WTC11 (cell line): ENCODE measurements around the gene SFMBT1. TPM values are rescaled to one million over a fixed set of nuclear protein-coding genes. Genes with fewer than 3 reads are reported as not detected.

Experiments
- ATAC-seq: fragments of 200-7000 bp; cut with Tn5 transposase; 2 replicates; pipeline ENCODE4 v1.10.0; 2021; ENCODE audit warnings: mild to moderate bottlenecking, moderate library complexity
- CTCF ChIA-PET: fragments of 300-600 bp; sonication (Branson Sonifier 250); formaldehyde crosslinking; loops from one replicate; lab custom pipeline; 2021; ENCODE audit warnings: antibody characterized with exemption; lab: Charles Lee
- POLR2A ChIA-PET: fragments of 350-600 bp; sonication (Branson Sonifier 250); formaldehyde crosslinking; loops from one replicate; lab custom pipeline; 2021; ENCODE audit warnings: antibody characterized with exemption; lab: Charles Lee
- DNase-seq: peaks from one replicate; pipeline ENCODE4 v3.0.0; 2021; ENCODE audit warnings: low spot score
- H3K27ac Mint-ChIP-seq: 2 replicates; pipeline ENCODE4 v1.8.0; 2021; ENCODE audit warnings: mixed read lengths
- H3K27me3 Mint-ChIP-seq: 2 replicates; pipeline ENCODE4 v1.8.0; 2021; ENCODE audit warnings: low read depth, mild to moderate bottlenecking, moderate library complexity, mixed read lengths
- H3K36me3 Mint-ChIP-seq: 2 replicates; pipeline ENCODE4 v1.8.0; 2021; ENCODE audit warnings: mixed read lengths
- H3K4me1 Mint-ChIP-seq: 2 replicates; pipeline ENCODE4 v1.8.0; 2022; ENCODE audit warnings: mixed read lengths
- H3K4me3 Mint-ChIP-seq: 2 replicates; pipeline ENCODE4 v1.8.0; 2021; ENCODE audit warnings: mild to moderate bottlenecking, moderate library complexity, mixed read lengths
- H3K9me3 Mint-ChIP-seq: 2 replicates; pipeline ENCODE4 v1.8.0; 2021; ENCODE audit warnings: mixed read lengths
- CREB1 ChIP-seq: sonication (generic); formaldehyde crosslinking; IDR thresholded peaks from 2 replicates; pipeline ENCODE4 v1.8.0; 2023; ENCODE audit warnings: mild to moderate bottlenecking, missing genetic modification reagents
- E2F4 ChIP-seq: sonication (generic); formaldehyde crosslinking; IDR thresholded peaks from 2 replicates; pipeline ENCODE4 v1.8.1; 2022; ENCODE audit warnings: low read depth, mild to moderate bottlenecking, moderate library complexity, missing genetic modification reagents, borderline replicate concordance
- ELF4 ChIP-seq: sonication (generic); formaldehyde crosslinking; IDR thresholded peaks from 2 replicates; pipeline ENCODE4 v1.8.1; 2022; ENCODE audit warnings: low read depth, mild to moderate bottlenecking, moderate library complexity, missing genetic modification reagents
- ESRRA ChIP-seq: sonication (generic); formaldehyde crosslinking; IDR thresholded peaks from 2 replicates; pipeline ENCODE4 v1.8.1; 2022; ENCODE audit warnings: mild to moderate bottlenecking, missing genetic modification reagents, borderline replicate concordance
- ETV6 ChIP-seq: sonication (generic); formaldehyde crosslinking; IDR thresholded peaks from 2 replicates; pipeline ENCODE4 v1.8.1; 2022; ENCODE audit warnings: mild to moderate bottlenecking, missing genetic modification reagents
- GTF2I ChIP-seq: fragments of 250-450 bp; sonication (Bioruptor Pico); conservative IDR thresholded peaks from 2 replicates; pipeline ENCODE4 v1.4.0; 2021; ENCODE audit warnings: mild to moderate bottlenecking
- JUN ChIP-seq: sonication (generic); formaldehyde crosslinking; IDR thresholded peaks from 2 replicates; pipeline ENCODE4 v1.8.0; 2023; ENCODE audit warnings: mild to moderate bottlenecking, missing genetic modification reagents
- KAT7 ChIP-seq: sonication (generic); formaldehyde crosslinking; IDR thresholded peaks from 2 replicates; pipeline ENCODE4 v1.8.1; 2023; ENCODE audit warnings: missing genetic modification reagents, mild to moderate bottlenecking, borderline replicate concordance
- NFYB ChIP-seq: sonication (generic); formaldehyde crosslinking; conservative IDR thresholded peaks from 2 replicates; pipeline ENCODE4 v1.8.0; 2022; ENCODE audit warnings: low read depth, missing genetic modification reagents
- NR1H2 ChIP-seq: sonication (generic); formaldehyde crosslinking; IDR thresholded peaks from 2 replicates; pipeline ENCODE4 v1.9.0; 2021; ENCODE audit warnings: mild to moderate bottlenecking, moderate library complexity, missing genetic modification reagents
- RELA ChIP-seq: sonication (generic); formaldehyde crosslinking; IDR thresholded peaks from 2 replicates; pipeline ENCODE4 v1.8.1; 2022; ENCODE audit warnings: missing genetic modification reagents, mild to moderate bottlenecking, borderline replicate concordance
- SMAD4 ChIP-seq: sonication (generic); formaldehyde crosslinking; IDR thresholded peaks from 2 replicates; pipeline ENCODE4 v1.8.0; 2022; ENCODE audit warnings: mild to moderate bottlenecking, missing genetic modification reagents
- SOX15 ChIP-seq: fragments of 250-450 bp; sonication (Bioruptor Pico); IDR thresholded peaks from 2 replicates; pipeline ENCODE4 v1.9.0; 2021; ENCODE audit warnings: mild to moderate bottlenecking
- SP1 ChIP-seq: sonication (generic); formaldehyde crosslinking; conservative IDR thresholded peaks from 2 replicates; pipeline ENCODE4 v1.8.1; 2022; ENCODE audit warnings: missing genetic modification reagents
- TCF7 ChIP-seq: sonication (generic); formaldehyde crosslinking; IDR thresholded peaks from 2 replicates; pipeline ENCODE4 v1.8.0; 2022; ENCODE audit warnings: mild to moderate bottlenecking, low read depth, missing genetic modification reagents, moderate library complexity
- TP53 ChIP-seq: sonication (generic); formaldehyde crosslinking; IDR thresholded peaks from 2 replicates; pipeline ENCODE4 v1.8.1; 2023; ENCODE audit warnings: mild to moderate bottlenecking, missing genetic modification reagents
- ZBTB21 ChIP-seq: sonication (generic); formaldehyde crosslinking; IDR thresholded peaks from 2 replicates; pipeline ENCODE4 v1.8.1; 2023; ENCODE audit warnings: mild to moderate bottlenecking, missing genetic modification reagents, borderline replicate concordance
- ZNF263 ChIP-seq: sonication (generic); formaldehyde crosslinking; IDR thresholded peaks from 2 replicates; pipeline ENCODE4 v1.8.1; 2022; ENCODE audit warnings: low read depth, mild to moderate bottlenecking, moderate library complexity, missing genetic modification reagents
- ZNF317 ChIP-seq: sonication (generic); formaldehyde crosslinking; IDR thresholded peaks from 2 replicates; pipeline ENCODE4 v1.8.1; 2023; ENCODE audit warnings: low read depth, mild to moderate bottlenecking, moderate library complexity, missing genetic modification reagents, borderline replicate concordance
- ZNF423 ChIP-seq: fragments of 250-450 bp; sonication (Bioruptor Pico); IDR thresholded peaks from 2 replicates; pipeline ENCODE4 v2.1.2; 2022; ENCODE audit warnings: mild to moderate bottlenecking, moderate library complexity
- total RNA-seq: library from RNA; stranded (reverse); gene quantifications from 3 replicates; pipeline ENCODE4 v1.2.3, GENCODE V29; 2021
- TF ChIP-seq, protein P1 (sequence below): sonication (generic); formaldehyde crosslinking; IDR thresholded peaks from 2 replicates; pipeline ENCODE4 v1.8.0; 2022; ENCODE audit warnings: mild to moderate bottlenecking, missing genetic modification reagents
- TF ChIP-seq, protein P2 (sequence below): sonication (generic); formaldehyde crosslinking; IDR thresholded peaks from 2 replicates; pipeline ENCODE4 v1.8.1; 2023; ENCODE audit warnings: mild to moderate bottlenecking, missing genetic modification reagents, moderate library complexity
- TF ChIP-seq, protein P3 (sequence below): fragments of 250-450 bp; sonication (Bioruptor Pico); IDR thresholded peaks from 2 replicates; pipeline ENCODE4 v1.8.0; 2021; ENCODE audit warnings: mild to moderate bottlenecking
- TF ChIP-seq, protein P4 (sequence below): fragments of 250-450 bp; sonication (Bioruptor Pico); IDR thresholded peaks from 2 replicates; pipeline ENCODE4 v1.9.0; 2021; ENCODE audit warnings: mild to moderate bottlenecking, borderline replicate concordance

Gene SFMBT1
- total RNA-seq, 1 experiment from 2014 or later: 20.9 TPM

DNA sequence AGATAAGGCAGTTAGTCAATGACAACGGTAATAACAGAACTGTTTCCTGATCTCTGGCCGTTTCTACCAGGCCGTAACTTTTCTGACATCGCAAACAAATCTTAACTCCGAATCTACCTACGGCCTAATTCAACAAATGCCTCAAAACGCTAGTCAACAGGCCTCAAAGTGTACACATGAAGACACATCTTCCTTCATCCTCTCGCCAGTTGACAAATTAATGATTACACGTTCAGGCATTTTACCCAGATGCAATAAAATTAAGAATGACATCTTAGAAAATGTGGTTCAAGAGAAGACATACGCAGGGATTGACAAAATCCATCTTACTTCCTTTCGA, 1.5 kb downstream of the SFMBT1 start (continued):
- TF ChIP-seq ZNF263 (CRISPR knock-in tag) (no peak), RELA (CRISPR knock-in tag) (no peak), SP1 (CRISPR knock-in tag) (no peak), E2F4 (no peak), JUN (CRISPR knock-in tag) (no peak), CREB1 (CRISPR knock-in tag) (no peak), KAT7 (CRISPR knock-in tag) (no peak)
- TF ChIP-seq, protein P1, sequence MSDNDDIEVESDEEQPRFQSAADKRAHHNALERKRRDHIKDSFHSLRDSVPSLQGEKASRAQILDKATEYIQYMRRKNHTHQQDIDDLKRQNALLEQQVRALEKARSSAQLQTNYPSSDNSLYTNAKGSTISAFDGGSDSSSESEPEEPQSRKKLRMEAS (CRISPR knock-in tag): no peak
- TF ChIP-seq, all 79 proteins: peak for 0

DNA sequence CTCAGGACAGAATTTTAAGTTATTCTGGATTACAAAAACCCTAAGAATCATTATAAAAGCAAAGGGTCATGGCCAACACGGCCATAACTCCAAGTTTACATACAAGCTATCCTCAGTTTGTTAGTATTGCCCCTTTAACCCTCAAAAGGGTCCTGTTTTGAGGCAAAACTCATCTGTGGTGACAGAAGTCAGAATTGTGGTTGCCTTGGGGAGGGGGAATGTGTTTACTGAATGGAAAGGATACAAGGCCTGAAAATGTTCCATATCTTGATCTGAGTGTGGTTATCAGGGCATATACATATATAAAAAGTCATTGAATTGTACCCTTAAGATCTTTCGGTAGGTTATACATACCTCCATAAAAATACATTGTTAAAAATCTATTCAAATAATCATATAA, 2.1 kb downstream of the SFMBT1 start:
- POLR2A ChIA-PET: no interaction called here
- H3K9me3 Mint-ChIP-seq: no peaks in the 10 kb centered on the region
- no peaks in the 10 kb centered on the region for H3K36me3 Mint-ChIP-seq
- H3K27ac Mint-ChIP-seq: no peak overlapping the region
- peaks cover 39% of the 10 kb centered on the region for H3K27me3 Mint-ChIP-seq
- peaks cover 32% of the 10 kb centered on the region for H3K4me1 Mint-ChIP-seq
- DNase-seq (no peak), ATAC-seq (no peak)
- CTCF ChIA-PET: no interaction called here
- no peak overlapping the region for H3K4me3 Mint-ChIP-seq
- TF ChIP-seq ESRRA (CRISPR knock-in tag) (no peak), ZNF263 (CRISPR knock-in tag) (no peak), ZBTB21 (CRISPR knock-in tag) (no peak), ELF4 (CRISPR knock-in tag) (no peak), TP53 (CRISPR knock-in tag) (no peak), ZNF317 (CRISPR knock-in tag) (no peak), GTF2I (CRISPR knock-in tag) (no peak), SOX15 (no peak), TCF7 (CRISPR knock-in tag) (no peak), NR1H2 (CRISPR knock-in tag) (no peak), CREB1 (CRISPR knock-in tag) (no peak), ETV6 (CRISPR knock-in tag) (no peak), ZNF423 (CRISPR knock-in tag) (no peak), NFYB (CRISPR knock-in tag) (no peak), SMAD4 (CRISPR knock-in tag) (no peak)
- TF ChIP-seq, protein P2, sequence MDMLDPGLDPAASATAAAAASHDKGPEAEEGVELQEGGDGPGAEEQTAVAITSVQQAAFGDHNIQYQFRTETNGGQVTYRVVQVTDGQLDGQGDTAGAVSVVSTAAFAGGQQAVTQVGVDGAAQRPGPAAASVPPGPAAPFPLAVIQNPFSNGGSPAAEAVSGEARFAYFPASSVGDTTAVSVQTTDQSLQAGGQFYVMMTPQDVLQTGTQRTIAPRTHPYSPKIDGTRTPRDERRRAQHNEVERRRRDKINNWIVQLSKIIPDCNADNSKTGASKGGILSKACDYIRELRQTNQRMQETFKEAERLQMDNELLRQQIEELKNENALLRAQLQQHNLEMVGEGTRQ (CRISPR knock-in tag): no peak
- TF ChIP-seq, protein P1 (CRISPR knock-in tag): no peak
- TF ChIP-seq, protein P3, sequence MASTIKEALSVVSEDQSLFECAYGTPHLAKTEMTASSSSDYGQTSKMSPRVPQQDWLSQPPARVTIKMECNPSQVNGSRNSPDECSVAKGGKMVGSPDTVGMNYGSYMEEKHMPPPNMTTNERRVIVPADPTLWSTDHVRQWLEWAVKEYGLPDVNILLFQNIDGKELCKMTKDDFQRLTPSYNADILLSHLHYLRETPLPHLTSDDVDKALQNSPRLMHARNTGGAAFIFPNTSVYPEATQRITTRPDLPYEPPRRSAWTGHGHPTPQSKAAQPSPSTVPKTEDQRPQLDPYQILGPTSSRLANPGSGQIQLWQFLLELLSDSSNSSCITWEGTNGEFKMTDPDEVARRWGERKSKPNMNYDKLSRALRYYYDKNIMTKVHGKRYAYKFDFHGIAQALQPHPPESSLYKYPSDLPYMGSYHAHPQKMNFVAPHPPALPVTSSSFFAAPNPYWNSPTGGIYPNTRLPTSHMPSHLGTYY (CRISPR knock-in tag): no peak
- TF ChIP-seq, protein P4, sequence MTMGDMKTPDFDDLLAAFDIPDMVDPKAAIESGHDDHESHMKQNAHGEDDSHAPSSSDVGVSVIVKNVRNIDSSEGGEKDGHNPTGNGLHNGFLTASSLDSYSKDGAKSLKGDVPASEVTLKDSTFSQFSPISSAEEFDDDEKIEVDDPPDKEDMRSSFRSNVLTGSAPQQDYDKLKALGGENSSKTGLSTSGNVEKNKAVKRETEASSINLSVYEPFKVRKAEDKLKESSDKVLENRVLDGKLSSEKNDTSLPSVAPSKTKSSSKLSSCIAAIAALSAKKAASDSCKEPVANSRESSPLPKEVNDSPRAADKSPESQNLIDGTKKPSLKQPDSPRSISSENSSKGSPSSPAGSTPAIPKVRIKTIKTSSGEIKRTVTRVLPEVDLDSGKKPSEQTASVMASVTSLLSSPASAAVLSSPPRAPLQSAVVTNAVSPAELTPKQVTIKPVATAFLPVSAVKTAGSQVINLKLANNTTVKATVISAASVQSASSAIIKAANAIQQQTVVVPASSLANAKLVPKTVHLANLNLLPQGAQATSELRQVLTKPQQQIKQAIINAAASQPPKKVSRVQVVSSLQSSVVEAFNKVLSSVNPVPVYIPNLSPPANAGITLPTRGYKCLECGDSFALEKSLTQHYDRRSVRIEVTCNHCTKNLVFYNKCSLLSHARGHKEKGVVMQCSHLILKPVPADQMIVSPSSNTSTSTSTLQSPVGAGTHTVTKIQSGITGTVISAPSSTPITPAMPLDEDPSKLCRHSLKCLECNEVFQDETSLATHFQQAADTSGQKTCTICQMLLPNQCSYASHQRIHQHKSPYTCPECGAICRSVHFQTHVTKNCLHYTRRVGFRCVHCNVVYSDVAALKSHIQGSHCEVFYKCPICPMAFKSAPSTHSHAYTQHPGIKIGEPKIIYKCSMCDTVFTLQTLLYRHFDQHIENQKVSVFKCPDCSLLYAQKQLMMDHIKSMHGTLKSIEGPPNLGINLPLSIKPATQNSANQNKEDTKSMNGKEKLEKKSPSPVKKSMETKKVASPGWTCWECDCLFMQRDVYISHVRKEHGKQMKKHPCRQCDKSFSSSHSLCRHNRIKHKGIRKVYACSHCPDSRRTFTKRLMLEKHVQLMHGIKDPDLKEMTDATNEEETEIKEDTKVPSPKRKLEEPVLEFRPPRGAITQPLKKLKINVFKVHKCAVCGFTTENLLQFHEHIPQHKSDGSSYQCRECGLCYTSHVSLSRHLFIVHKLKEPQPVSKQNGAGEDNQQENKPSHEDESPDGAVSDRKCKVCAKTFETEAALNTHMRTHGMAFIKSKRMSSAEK: no peak
